ENCODE measurements around the gene CDH4. TPM values are rescaled to one million over a fixed set of nuclear protein-coding genes. Genes with fewer than 3 reads are reported as not detected.

Gene CDH4
- total RNA-seq, 1 donor from 2014 or later = not detected

GRCh38 chr20:61913423-61914225 is 661.6 kb downstream of the CDH4 start:
- no peak for DNase-seq (ENCODE audit: low spot score)
- intact Hi-C loops (cut with DNase I) = no loop called here

- no peak for DNase-seq (ENCODE audit: low spot score)
- intact Hi-C loops (cut with DNase I) = no loop called here
These were observed 663.0 kb downstream of the CDH4 start for GRCh38 chr20:61915101-61915500.

GRCh38 chr20:61916318-61916891 is 664.3 kb downstream of the CDH4 start:
- no peak for DNase-seq (ENCODE audit: low spot score)
- intact Hi-C loops (cut with DNase I) = no loop called here

- intact Hi-C loops (cut with DNase I) = no loop called here
- DNase-seq (ENCODE audit: low spot score) = no peak
These were observed 665.5 kb downstream of the CDH4 start for GRCh38 chr20:61917474-61918145.

GRCh38 chr20:61918548-61918947 is 666.5 kb downstream of the CDH4 start:
- intact Hi-C loops (cut with DNase I) = no loop called here
- DNase-seq (ENCODE audit: low spot score) = no peak

- intact Hi-C loops (cut with DNase I) = no loop called here
- no peak for DNase-seq (ENCODE audit: low spot score)
These were observed 667.2 kb downstream of the CDH4 start for GRCh38 chr20:61919239-61919638.

GRCh38 chr20:61919675-61920365 is 667.8 kb downstream of the CDH4 start:
- no peak for DNase-seq (ENCODE audit: low spot score)
- intact Hi-C loops (cut with DNase I) = no loop called here

- no peak for DNase-seq (ENCODE audit: low spot score)
- intact Hi-C loops (cut with DNase I) = no loop called here
These were observed 670.4 kb downstream of the CDH4 start for GRCh38 chr20:61922411-61922810.

GRCh38 chr20:61922936-61923335 is 670.9 kb downstream of the CDH4 start:
- intact Hi-C loops (cut with DNase I) = no loop called here
- DNase-seq (ENCODE audit: low spot score) = no peak

GRCh38 chr20:61923371-61924166 is 671.5 kb downstream of the CDH4 start:
- DNase-seq (ENCODE audit: low spot score) = no peak
- intact Hi-C loops (cut with DNase I) = no loop called here

GRCh38 chr20:61924211-61924857 is 672.3 kb downstream of the CDH4 start:
- intact Hi-C loops (cut with DNase I) = no loop called here
- no peak for DNase-seq (ENCODE audit: low spot score)

- no peak for DNase-seq (ENCODE audit: low spot score)
- intact Hi-C loops (cut with DNase I) = no loop called here
These were observed 672.9 kb downstream of the CDH4 start for GRCh38 chr20:61924858-61925554.

- no peak for DNase-seq (ENCODE audit: low spot score)
- intact Hi-C loops (cut with DNase I) = no loop called here
These were observed 673.6 kb downstream of the CDH4 start for GRCh38 chr20:61925555-61926252.

GRCh38 chr20:61926253-61926613 is 674.2 kb downstream of the CDH4 start:
- DNase-seq (ENCODE audit: low spot score) = no peak
- intact Hi-C loops (cut with DNase I) = no loop called here

- intact Hi-C loops (cut with DNase I) = no loop called here
- no peak for DNase-seq (ENCODE audit: low spot score)
These were observed 674.7 kb downstream of the CDH4 start for GRCh38 chr20:61926796-61927192.

- intact Hi-C loops (cut with DNase I) = no loop called here
- no peak for DNase-seq (ENCODE audit: low spot score)
These were observed 675.2 kb downstream of the CDH4 start for GRCh38 chr20:61927193-61927825.

GRCh38 chr20:61927826-61928541 is 675.9 kb downstream of the CDH4 start:
- no peak for DNase-seq (ENCODE audit: low spot score)
- intact Hi-C loops (cut with DNase I) = no loop called here
